Sigmoid colon (tissue), 3 donors: ENCODE data around the gene UBALD1.

ENCODE experiments used
- POLR2A ChIP-seq, 2 donors: fragments of 450-650 bp; IDR thresholded peaks; one replicate each; pipeline ENCODE4 v1.6.1; 2016; ENCODE audit warnings: antibody characterized with exemption in 2 of 2, mild to moderate bottlenecking in 2 of 2, moderate library complexity in 2 of 2
- TF ChIP-seq, protein P1 (sequence below), 4 experiments: fragments of 450-650 bp in 3 of 4; fragments of 200-600 bp in 1 of 4; IDR thresholded peaks; one replicate each; pipeline ENCODE4 v1.5.1; 2016 to 2019; ENCODE audit warnings: antibody characterized with exemption in 4 of 4, mild to moderate bottlenecking in 3 of 4, moderate library complexity in 2 of 4

DNA sequence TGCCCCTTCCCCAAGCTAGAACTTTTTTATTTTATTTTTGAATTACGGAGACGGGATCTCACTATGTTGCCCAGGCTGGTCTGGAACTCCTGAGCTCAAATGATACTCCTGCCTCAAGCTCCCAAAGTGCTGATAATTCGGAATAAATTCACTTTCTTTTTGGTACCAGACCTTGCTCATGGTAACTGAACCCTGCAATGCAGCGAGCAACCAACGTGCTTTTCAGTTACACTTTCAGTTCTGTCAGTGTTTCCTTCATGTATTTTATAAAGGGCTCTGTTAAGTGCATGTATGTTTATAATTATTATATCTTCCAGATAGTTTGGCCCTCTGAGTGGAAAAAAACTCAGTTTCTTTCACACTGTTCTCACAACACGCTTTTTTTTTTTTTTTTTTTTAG lies 44.6 kb downstream of the UBALD1 start:
- TF ChIP-seq, protein P1, sequence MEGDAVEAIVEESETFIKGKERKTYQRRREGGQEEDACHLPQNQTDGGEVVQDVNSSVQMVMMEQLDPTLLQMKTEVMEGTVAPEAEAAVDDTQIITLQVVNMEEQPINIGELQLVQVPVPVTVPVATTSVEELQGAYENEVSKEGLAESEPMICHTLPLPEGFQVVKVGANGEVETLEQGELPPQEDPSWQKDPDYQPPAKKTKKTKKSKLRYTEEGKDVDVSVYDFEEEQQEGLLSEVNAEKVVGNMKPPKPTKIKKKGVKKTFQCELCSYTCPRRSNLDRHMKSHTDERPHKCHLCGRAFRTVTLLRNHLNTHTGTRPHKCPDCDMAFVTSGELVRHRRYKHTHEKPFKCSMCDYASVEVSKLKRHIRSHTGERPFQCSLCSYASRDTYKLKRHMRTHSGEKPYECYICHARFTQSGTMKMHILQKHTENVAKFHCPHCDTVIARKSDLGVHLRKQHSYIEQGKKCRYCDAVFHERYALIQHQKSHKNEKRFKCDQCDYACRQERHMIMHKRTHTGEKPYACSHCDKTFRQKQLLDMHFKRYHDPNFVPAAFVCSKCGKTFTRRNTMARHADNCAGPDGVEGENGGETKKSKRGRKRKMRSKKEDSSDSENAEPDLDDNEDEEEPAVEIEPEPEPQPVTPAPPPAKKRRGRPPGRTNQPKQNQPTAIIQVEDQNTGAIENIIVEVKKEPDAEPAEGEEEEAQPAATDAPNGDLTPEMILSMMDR (IDR thresholded peaks at IDR 0.05) = no peak
- no peak for TF ChIP-seq POLR2A (IDR thresholded peaks at IDR 0.05)
